Measurements from ENCODE around the gene FAM151B. TPM values are rescaled to one million over a fixed set of nuclear protein-coding genes. Genes with fewer than 3 reads are reported as not detected.
"Not testable (repeated sequence)": the region's sequence is repeated elsewhere in the genome, so short reads cannot be mapped to it uniquely, and the experiment has no call there.

The FAM151B gene
- total RNA-seq, 2 donors from 2014 or later: 3.9 to 7.4 TPM

DNA sequence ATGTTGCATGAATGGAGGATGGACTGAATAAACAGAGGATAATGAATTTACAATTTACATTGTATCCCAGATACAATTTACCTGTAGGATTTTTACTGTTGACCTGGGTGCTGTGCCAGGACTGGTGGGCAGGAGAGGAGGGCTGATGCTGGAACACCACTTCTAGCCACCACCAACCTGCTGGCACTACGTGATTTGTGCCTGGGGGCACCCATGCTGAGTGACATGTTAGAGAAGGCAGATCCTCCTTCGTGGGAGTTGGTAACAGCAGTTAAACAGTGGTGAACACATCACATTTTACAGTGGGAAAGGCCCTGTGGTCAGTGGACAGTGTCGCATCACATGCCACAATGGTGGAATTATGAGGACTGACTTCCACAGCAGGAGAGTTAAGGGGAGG is 85.2 kb downstream of the FAM151B start:
- Histone ChIP-seq H3K9me3 (no peaks in the 10 kb centered on the region), H3K27me3 (replicated peaks; ENCODE audit: insufficient read depth) (no peaks in the 10 kb centered on the region), H3K36me3 (no peaks in the 10 kb centered on the region), H3K4me3 (no peak overlapping the region), H3K27ac (no peak overlapping the region), H3K4me1 (ENCODE audit: control insufficient read depth in 1 of 2, low read depth in 2 of 2) (peaks cover 5 to 15% of the 10 kb centered on the region in 2 donors)
- no peak for ATAC-seq (ENCODE audit: insufficient number of reproducible peaks, low FRiP score, low read depth)
- no peak for DNase-seq (ENCODE audit: low spot score)
- TF ChIP-seq, protein P1, sequence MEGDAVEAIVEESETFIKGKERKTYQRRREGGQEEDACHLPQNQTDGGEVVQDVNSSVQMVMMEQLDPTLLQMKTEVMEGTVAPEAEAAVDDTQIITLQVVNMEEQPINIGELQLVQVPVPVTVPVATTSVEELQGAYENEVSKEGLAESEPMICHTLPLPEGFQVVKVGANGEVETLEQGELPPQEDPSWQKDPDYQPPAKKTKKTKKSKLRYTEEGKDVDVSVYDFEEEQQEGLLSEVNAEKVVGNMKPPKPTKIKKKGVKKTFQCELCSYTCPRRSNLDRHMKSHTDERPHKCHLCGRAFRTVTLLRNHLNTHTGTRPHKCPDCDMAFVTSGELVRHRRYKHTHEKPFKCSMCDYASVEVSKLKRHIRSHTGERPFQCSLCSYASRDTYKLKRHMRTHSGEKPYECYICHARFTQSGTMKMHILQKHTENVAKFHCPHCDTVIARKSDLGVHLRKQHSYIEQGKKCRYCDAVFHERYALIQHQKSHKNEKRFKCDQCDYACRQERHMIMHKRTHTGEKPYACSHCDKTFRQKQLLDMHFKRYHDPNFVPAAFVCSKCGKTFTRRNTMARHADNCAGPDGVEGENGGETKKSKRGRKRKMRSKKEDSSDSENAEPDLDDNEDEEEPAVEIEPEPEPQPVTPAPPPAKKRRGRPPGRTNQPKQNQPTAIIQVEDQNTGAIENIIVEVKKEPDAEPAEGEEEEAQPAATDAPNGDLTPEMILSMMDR (IDR thresholded peaks at IDR 0.05): no peak

DNA sequence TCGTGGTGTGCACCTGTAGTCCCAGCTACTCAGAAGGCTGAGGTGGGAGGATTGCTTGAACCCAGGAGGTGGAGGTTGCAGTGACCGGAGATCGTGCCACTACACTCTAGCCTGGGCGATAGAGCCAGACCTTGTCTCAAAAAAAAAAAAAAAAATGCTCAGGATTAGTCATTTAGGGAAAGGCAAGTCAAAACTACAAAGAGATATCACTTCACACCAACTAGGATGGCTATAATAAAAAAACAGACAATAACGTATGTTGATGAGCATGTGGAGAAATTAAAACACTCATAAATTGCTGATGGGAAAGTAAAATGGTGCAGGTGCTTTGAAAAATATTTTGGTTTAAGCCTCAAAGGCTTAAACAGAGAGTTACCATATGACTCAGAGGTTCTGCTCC is 88.5 kb downstream of the FAM151B start:
- H3K9me3 ChIP-seq: no peaks in the 10 kb centered on the region
- no peak overlapping the region for H3K27ac ChIP-seq
- TF ChIP-seq, protein P1 (IDR thresholded peaks at IDR 0.05): no peak
- ATAC-seq (ENCODE audit: insufficient number of reproducible peaks, low FRiP score, low read depth) (no peak), DNase-seq (ENCODE audit: low spot score) (no peak)
- H3K27me3 ChIP-seq (replicated peaks; ENCODE audit: insufficient read depth): no peaks in the 10 kb centered on the region
- H3K36me3 ChIP-seq: no peaks in the 10 kb centered on the region
- no peak overlapping the region for H3K4me3 ChIP-seq
- no peaks in the 10 kb centered on the region for H3K4me1 ChIP-seq (ENCODE audit: control insufficient read depth in 1 of 2, low read depth in 2 of 2)

DNA sequence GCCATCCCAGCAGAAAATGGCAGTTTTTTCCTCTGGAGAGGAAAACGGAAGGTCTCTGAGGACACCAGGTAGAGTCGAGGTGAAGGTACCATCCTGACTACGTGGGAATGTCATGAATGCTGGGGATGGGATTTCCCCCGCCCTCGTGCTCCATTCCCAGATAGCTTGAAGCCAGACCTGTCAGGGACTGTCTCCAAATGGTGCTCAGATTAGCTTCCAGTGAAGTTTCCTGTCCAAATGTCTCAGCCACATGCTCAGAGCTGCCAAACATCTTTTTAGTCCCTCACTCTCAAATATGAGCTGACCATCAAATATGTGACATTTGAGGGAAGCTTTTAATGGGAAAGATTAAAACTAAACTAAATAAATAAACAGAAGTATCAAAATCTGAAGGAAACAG is 89.8 kb downstream of the FAM151B start:
- no peak for DNase-seq (ENCODE audit: low spot score)
- no peak for ATAC-seq (ENCODE audit: insufficient number of reproducible peaks, low FRiP score, low read depth)
- no peak overlapping the region for H3K4me3 ChIP-seq
- no peak overlapping the region for H3K27ac ChIP-seq
- H3K27me3 ChIP-seq (replicated peaks; ENCODE audit: insufficient read depth): no peaks in the 10 kb centered on the region
- no peaks in the 10 kb centered on the region for H3K36me3 ChIP-seq
- TF ChIP-seq, protein P1 (IDR thresholded peaks at IDR 0.05): no peak
- no peaks in the 10 kb centered on the region for H3K9me3 ChIP-seq
- H3K4me1 ChIP-seq (ENCODE audit: control insufficient read depth in 1 of 2, low read depth in 2 of 2): no peaks in the 10 kb centered on the region

DNA sequence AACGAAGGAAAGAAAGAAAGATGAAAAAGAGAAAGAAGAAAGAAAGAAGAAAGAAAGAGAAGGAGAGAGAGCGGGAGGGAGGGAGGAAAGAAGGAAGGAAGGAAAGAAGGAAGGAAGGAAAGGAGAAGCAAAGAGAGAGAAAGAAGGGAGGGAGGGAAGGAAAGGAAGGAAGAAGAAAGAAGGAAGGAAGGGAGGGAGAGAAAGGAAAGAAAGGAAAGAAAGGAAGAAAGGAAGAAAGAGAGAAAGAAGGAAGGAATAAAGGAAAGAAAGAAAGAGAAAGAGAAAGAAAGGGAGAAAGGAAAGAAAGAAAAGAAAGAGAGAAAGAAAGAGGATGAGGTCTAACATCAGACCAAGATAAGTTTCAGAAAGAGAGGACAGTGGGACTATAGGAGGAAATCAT is 91.2 kb downstream of the FAM151B start:
- no peak for DNase-seq (ENCODE audit: low spot score)
- ATAC-seq (ENCODE audit: insufficient number of reproducible peaks, low FRiP score, low read depth): no peak
- Histone ChIP-seq H3K27me3 (replicated peaks; ENCODE audit: insufficient read depth) (no peaks in the 10 kb centered on the region), H3K4me3 (no peak overlapping the region), H3K27ac (no peak overlapping the region), H3K4me1 (ENCODE audit: control insufficient read depth in 1 of 2, low read depth in 2 of 2) (no peaks in the 10 kb centered on the region), H3K36me3 (no peaks in the 10 kb centered on the region), H3K9me3 (no peaks in the 10 kb centered on the region)
- TF ChIP-seq, protein P1 (IDR thresholded peaks at IDR 0.05): no peak

DNA sequence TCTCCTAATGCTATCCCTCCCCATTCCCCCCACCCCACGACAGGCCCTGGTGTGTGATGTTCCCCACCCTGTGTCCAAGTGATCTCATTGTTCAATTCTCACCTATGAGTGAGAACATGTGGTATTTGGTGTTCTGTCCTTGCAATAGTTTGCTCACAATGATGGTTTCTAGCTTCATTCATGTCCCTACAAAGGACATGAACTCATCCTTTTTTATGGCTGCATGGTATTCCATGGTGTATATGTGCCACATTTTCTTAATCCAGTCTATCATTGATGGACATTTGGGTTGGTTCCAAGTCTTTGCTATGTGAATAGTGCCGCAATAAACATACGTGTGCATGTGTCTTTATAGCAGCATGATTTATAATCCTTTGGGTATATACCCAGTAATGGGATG is 92.4 kb downstream of the FAM151B start:
- not testable (repeated sequence) for H3K27ac ChIP-seq; H3K27me3 ChIP-seq (replicated peaks; ENCODE audit: insufficient read depth); DNase-seq (ENCODE audit: low spot score); H3K36me3 ChIP-seq; H3K4me3 ChIP-seq; H3K4me1 ChIP-seq (ENCODE audit: control insufficient read depth in 1 of 2, low read depth in 2 of 2); H3K9me3 ChIP-seq; ATAC-seq (ENCODE audit: insufficient number of reproducible peaks, low FRiP score, low read depth)

DNA sequence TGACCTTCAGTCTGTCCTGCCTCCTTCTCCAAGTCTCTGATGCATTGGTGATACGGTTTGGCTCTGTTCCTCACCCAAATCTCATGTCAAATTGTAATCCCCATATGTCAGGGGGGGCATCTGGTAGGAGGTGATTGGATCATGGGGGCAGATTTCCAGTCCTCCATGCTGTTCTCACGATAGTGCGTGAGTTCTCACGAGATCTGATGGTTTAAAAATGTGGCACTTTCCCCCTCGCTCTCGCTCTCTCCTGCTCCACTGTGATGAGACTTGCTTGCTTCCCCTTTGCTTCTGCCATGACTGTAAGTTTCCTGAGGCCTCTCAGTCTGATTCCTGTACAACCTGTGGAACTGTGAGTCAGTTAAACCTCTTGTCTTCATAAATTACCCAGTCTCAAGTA is 96.9 kb downstream of the FAM151B start:
- DNase-seq (ENCODE audit: low spot score) (no peak), ATAC-seq (ENCODE audit: insufficient number of reproducible peaks, low FRiP score, low read depth) (no peak)
- TF ChIP-seq, protein P1 (IDR thresholded peaks at IDR 0.05): no peak
- no peaks in the 10 kb centered on the region for H3K27me3 ChIP-seq (replicated peaks; ENCODE audit: insufficient read depth)
- no peaks in the 10 kb centered on the region for H3K36me3 ChIP-seq
- no peak overlapping the region for H3K4me3 ChIP-seq
- no peaks in the 10 kb centered on the region for H3K4me1 ChIP-seq (ENCODE audit: control insufficient read depth in 1 of 2, low read depth in 2 of 2)
- no peak overlapping the region for H3K27ac ChIP-seq
- no peaks in the 10 kb centered on the region for H3K9me3 ChIP-seq

All from thoracic aorta (tissue), 2 donors.